HepG2 (cell line): ENCODE results near the gene IL32.

Source experiments
- HIVEP1 ChIP-seq: sonication (generic); formaldehyde crosslinking; IDR thresholded peaks from 2 replicates; pipeline ENCODE4 v1.4.0; 2020; ENCODE audit warnings: mild to moderate bottlenecking, missing genetic modification reagents
- NFYB ChIP-seq: sonication (generic); formaldehyde crosslinking; IDR thresholded peaks from 2 replicates; pipeline ENCODE4 v1.4.0; 2020; ENCODE audit warnings: missing genetic modification reagents
- POLR2A ChIP-seq, 2 experiments: IDR thresholded peaks; 2 replicates each; pipeline ENCODE4 v1.6.1; 2011; ENCODE audit warnings: low read depth in 2 of 2, low read length in 2 of 2, mild to moderate bottlenecking in 1 of 2, moderate library complexity in 1 of 2; ENCODE audit not compliant: insufficient read depth in 1 of 2
- ZNF121 ChIP-seq: sonication (generic); formaldehyde crosslinking; IDR thresholded peaks from 2 replicates; pipeline ENCODE4 v1.5.0; 2020; ENCODE audit warnings: mild to moderate bottlenecking, missing genetic modification reagents
- ZNF3 ChIP-seq: IDR thresholded peaks from 2 replicates; pipeline ENCODE4 v1.7.0; 2017; ENCODE audit warnings: inconsistent platforms
- TF ChIP-seq, protein P1 (sequence below): sonication (generic); formaldehyde crosslinking; IDR thresholded peaks from 2 replicates; pipeline ENCODE4 v1.4.0; 2020; ENCODE audit warnings: missing genetic modification reagents
- TF ChIP-seq, protein P2 (sequence below): IDR thresholded peaks from 2 replicates; pipeline ENCODE4 v1.6.1; 2012; ENCODE audit warnings: inconsistent platforms
- TF ChIP-seq, protein P3 (sequence below): fragments of 450-650 bp; IDR thresholded peaks from 2 replicates; pipeline ENCODE4 v1.6.1; 2017; ENCODE audit warnings: mild to moderate bottlenecking
- TF ChIP-seq, protein P4 (sequence below): sonication (generic); formaldehyde crosslinking; IDR thresholded peaks from 2 replicates; pipeline ENCODE4 v1.5.0; 2020; ENCODE audit warnings: mild to moderate bottlenecking, missing genetic modification reagents, moderate library complexity

DNA sequence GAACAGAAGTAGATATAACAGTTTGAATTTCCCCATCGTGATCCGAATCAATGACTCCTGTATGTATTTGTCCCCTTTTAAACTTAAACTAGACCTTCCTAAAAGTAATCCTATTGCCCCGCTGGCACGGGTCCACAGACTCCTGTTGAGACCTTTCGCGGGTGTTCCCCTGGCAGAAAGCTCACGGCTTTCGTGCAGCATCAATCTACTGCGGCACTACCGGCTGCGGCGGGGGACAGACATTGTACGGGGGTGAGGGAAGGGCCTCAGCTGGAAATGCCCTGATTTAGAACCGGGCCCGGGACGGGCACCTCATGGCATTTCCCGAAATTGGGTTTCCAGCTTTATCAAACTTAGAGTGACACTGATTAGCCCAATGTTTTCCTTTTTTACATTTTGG, 14.6 kb downstream of the IL32 start:
- TF ChIP-seq, protein P1, sequence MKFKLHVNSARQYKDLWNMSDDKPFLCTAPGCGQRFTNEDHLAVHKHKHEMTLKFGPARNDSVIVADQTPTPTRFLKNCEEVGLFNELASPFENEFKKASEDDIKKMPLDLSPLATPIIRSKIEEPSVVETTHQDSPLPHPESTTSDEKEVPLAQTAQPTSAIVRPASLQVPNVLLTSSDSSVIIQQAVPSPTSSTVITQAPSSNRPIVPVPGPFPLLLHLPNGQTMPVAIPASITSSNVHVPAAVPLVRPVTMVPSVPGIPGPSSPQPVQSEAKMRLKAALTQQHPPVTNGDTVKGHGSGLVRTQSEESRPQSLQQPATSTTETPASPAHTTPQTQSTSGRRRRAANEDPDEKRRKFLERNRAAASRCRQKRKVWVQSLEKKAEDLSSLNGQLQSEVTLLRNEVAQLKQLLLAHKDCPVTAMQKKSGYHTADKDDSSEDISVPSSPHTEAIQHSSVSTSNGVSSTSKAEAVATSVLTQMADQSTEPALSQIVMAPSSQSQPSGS (CRISPR knock-in tag), result no peak
- TF ChIP-seq, protein P2, sequence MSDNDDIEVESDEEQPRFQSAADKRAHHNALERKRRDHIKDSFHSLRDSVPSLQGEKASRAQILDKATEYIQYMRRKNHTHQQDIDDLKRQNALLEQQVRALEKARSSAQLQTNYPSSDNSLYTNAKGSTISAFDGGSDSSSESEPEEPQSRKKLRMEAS, result no peak
- TF ChIP-seq, protein P3, sequence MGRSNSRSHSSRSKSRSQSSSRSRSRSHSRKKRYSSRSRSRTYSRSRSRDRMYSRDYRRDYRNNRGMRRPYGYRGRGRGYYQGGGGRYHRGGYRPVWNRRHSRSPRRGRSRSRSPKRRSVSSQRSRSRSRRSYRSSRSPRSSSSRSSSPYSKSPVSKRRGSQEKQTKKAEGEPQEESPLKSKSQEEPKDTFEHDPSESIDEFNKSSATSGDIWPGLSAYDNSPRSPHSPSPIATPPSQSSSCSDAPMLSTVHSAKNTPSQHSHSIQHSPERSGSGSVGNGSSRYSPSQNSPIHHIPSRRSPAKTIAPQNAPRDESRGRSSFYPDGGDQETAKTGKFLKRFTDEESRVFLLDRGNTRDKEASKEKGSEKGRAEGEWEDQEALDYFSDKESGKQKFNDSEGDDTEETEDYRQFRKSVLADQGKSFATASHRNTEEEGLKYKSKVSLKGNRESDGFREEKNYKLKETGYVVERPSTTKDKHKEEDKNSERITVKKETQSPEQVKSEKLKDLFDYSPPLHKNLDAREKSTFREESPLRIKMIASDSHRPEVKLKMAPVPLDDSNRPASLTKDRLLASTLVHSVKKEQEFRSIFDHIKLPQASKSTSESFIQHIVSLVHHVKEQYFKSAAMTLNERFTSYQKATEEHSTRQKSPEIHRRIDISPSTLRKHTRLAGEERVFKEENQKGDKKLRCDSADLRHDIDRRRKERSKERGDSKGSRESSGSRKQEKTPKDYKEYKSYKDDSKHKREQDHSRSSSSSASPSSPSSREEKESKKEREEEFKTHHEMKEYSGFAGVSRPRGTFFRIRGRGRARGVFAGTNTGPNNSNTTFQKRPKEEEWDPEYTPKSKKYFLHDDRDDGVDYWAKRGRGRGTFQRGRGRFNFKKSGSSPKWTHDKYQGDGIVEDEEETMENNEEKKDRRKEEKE, result no peak
- no peak for TF ChIP-seq POLR2A (IDR thresholded peaks at IDR 0.05; ENCODE audit: insufficient read depth in 1 of 2, low read depth in 2 of 2, low read length in 2 of 2)
- TF ChIP-seq NFYB (CRISPR knock-in tag), result no peak
- TF ChIP-seq, protein P4, sequence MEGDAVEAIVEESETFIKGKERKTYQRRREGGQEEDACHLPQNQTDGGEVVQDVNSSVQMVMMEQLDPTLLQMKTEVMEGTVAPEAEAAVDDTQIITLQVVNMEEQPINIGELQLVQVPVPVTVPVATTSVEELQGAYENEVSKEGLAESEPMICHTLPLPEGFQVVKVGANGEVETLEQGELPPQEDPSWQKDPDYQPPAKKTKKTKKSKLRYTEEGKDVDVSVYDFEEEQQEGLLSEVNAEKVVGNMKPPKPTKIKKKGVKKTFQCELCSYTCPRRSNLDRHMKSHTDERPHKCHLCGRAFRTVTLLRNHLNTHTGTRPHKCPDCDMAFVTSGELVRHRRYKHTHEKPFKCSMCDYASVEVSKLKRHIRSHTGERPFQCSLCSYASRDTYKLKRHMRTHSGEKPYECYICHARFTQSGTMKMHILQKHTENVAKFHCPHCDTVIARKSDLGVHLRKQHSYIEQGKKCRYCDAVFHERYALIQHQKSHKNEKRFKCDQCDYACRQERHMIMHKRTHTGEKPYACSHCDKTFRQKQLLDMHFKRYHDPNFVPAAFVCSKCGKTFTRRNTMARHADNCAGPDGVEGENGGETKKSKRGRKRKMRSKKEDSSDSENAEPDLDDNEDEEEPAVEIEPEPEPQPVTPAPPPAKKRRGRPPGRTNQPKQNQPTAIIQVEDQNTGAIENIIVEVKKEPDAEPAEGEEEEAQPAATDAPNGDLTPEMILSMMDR (CRISPR knock-in tag), result no peak
- no peak for TF ChIP-seq HIVEP1 (CRISPR knock-in tag)
- TF ChIP-seq ZNF3 (CRISPR knock-in tag), result no peak
- no peak for TF ChIP-seq ZNF121 (CRISPR knock-in tag)
